ENCODE results near the gene COL27A1. TPM values are rescaled to one million over a fixed set of nuclear protein-coding genes. Genes with fewer than 3 reads are reported as not detected.

COL27A1 gene
- total RNA-seq, 1 donor from 2014 or later: 0.33 TPM

DNA sequence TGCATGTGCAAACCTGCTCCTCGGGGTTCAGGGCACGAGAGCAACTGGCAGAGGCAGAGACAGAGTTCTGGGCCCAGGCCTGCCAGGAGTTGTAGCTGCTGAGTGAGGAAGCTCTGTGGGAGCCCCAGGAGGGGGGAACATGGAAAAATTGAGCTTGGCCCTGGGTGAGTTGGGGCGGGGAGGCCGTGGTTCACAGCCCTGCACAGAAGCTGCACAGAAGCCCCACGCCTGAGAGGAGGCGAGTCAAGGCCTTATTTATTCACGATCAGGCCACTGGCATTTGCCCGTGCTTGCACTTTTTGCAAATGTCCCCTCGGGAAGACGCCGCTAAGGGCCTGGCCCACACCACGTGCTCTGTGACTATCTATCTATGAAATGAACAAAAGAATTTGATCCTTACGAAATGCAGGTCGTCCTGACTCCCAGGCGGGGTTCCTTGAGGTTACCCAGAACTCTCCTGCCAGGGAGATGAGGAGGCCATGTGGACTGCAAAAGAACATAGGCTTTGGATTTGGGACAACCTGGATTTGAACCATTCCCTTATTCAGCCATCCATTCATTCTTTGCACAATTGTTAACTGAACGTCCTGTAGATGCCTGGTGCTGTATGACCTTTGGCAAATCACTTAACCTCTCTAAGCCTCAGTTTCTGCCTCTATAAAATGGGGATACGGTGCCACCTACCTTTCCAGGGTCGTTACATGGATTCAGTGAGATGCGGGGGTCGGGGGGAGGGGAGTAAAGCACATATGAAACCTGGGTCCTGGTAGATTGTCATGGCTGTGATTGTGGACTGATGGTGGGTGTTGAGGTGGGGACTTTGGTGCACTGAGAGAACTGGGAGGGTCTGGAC is 17.9 kb downstream of the COL27A1 start:
- intact Hi-C loops (cut with micrococcal nuclease): no loop called here
- ATAC-seq (ENCODE audit: low read depth) (no peak), DNase-seq (no peak)
- H3K4me3 Mint-ChIP-seq: no peak overlapping the region
- H3K27me3 Mint-ChIP-seq: peaks cover 5% of the 10 kb centered on the region
- no peaks in the 10 kb centered on the region for H3K4me1 Mint-ChIP-seq
- CTCF ChIA-PET: no interaction called here
- TF ChIP-seq, protein P1, sequence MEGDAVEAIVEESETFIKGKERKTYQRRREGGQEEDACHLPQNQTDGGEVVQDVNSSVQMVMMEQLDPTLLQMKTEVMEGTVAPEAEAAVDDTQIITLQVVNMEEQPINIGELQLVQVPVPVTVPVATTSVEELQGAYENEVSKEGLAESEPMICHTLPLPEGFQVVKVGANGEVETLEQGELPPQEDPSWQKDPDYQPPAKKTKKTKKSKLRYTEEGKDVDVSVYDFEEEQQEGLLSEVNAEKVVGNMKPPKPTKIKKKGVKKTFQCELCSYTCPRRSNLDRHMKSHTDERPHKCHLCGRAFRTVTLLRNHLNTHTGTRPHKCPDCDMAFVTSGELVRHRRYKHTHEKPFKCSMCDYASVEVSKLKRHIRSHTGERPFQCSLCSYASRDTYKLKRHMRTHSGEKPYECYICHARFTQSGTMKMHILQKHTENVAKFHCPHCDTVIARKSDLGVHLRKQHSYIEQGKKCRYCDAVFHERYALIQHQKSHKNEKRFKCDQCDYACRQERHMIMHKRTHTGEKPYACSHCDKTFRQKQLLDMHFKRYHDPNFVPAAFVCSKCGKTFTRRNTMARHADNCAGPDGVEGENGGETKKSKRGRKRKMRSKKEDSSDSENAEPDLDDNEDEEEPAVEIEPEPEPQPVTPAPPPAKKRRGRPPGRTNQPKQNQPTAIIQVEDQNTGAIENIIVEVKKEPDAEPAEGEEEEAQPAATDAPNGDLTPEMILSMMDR (IDR thresholded peaks at IDR 0.05): no peak
- no peak overlapping the region for H3K27ac Mint-ChIP-seq
- H3K36me3 Mint-ChIP-seq (ENCODE audit: low read depth): no peaks in the 10 kb centered on the region
- no peaks in the 10 kb centered on the region for H3K9me3 Mint-ChIP-seq
- POLR2A ChIA-PET: no interaction called here

DNA sequence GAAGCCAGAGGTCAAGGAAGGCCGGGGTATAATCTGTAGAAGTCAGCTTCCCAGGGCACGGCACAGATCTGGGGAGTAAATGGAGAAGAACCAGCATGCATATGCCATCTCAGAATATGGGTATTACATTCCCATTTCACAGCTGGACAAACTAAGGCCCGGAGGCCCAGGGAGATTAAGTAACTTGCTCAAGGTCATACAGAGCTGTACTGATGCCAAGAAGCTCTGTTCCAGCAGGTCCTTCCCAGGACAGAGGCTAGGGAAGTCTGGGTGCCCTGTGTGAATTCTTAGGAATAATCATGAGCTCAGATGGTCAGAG is 19.2 kb downstream of the COL27A1 start:
- TF ChIP-seq, protein P1 (IDR thresholded peaks at IDR 0.05): no peak
- Mint-ChIP-seq H3K4me3 (no peak overlapping the region), H3K9me3 (no peaks in the 10 kb centered on the region), H3K4me1 (no peaks in the 10 kb centered on the region), H3K36me3 (ENCODE audit: low read depth) (no peaks in the 10 kb centered on the region), H3K27ac (no peak overlapping the region), H3K27me3 (peaks cover 5% of the 10 kb centered on the region)
- ChIA-PET CTCF (no interaction called here), POLR2A (no interaction called here)
- intact Hi-C loops (cut with micrococcal nuclease): no loop called here
- DNase-seq (no peak), ATAC-seq (ENCODE audit: low read depth) (no peak)

DNA sequence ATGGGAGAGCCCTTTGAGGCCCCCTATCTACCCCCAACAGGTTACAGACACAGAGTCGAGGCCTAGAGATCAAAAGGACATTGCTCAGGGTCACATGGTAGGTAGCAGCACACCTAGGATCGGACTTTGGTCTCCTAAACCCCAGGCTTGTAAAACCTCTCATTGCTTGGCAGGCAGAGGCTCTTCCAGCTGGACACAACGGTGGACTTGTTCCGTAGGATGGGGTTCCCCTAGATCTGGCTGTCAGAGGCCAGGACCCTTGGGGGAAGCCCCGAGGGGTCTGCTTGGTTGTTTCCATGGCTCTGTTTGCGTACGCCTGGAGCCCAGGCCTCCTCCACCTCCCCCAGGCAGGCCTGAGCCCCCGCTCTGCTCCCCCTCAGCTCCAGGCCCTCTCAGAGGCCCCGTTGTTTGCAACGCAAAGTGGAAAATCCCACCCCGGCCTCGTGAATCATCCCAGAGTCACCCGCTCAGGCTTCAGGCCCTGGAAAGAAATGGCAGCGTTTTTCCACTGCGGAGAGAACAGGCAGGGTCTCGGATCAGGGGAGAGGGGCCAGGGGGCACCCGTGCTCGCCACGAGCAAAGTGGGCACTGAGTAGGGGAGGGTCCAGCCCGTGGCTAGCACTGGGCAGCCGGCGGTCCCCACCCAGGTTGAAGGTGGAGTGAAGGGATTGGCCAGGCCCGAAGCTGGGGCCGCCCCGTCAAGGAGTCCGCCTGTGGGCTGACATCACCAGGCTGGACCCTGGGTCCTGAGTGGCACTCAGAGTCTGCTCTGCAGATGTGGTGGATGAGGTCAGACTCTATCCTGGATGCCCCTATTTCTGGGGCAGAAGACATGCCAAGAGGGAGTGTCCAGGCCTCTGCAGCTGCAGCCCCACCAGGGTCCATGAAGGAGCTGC is 19.8 kb downstream of the COL27A1 start:
- Mint-ChIP-seq H3K4me1 (no peaks in the 10 kb centered on the region), H3K4me3 (no peak overlapping the region), H3K9me3 (no peaks in the 10 kb centered on the region), H3K27me3 (peaks cover 5% of the 10 kb centered on the region), H3K36me3 (ENCODE audit: low read depth) (no peaks in the 10 kb centered on the region), H3K27ac (no peak overlapping the region)
- ChIA-PET CTCF (no interaction called here), POLR2A (no interaction called here)
- TF ChIP-seq, protein P1 (IDR thresholded peaks at IDR 0.05): no peak
- intact Hi-C loops (cut with micrococcal nuclease): no loop called here
- ATAC-seq (ENCODE audit: low read depth) (no peak), DNase-seq (no peak)

DNA sequence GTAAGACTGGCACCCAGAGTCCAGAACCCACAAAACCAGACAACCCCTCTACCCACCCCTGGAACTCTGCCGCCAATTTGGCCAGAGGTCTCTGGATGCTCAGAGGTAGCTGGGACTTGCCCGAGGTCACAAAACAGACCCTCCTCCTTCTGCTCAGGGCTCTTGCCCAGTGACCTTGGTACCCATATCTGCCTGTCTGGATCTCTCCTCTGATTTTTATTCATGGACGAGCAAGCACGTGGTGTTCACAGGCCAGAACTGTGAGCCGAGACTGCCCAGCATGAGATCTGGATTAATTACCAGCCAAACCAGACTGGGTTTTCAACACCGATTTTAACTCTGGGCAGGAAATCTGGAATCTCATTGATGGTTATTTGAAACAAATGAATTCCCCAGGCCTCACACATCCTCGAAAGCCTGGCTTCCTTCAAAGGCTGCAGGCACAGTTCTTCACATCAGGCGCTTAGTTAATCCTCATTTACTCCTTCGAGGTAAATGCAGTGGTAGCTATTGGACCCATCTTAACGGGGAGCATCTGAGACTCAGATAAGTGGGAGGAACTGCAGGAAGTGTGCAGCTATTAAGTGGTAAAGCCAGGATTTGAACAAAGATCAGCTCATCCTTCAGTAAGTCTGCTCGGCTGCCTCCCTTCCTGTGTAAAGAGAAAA is 21.4 kb downstream of the COL27A1 start:
- POLR2A ChIA-PET: no interaction called here
- Mint-ChIP-seq H3K36me3 (ENCODE audit: low read depth) (no peaks in the 10 kb centered on the region), H3K27ac (no peak overlapping the region), H3K4me3 (no peak overlapping the region), H3K4me1 (no peaks in the 10 kb centered on the region), H3K9me3 (no peaks in the 10 kb centered on the region), H3K27me3 (peaks cover 5% of the 10 kb centered on the region)
- ATAC-seq (ENCODE audit: low read depth) (no peak), DNase-seq (no peak)
- TF ChIP-seq, protein P1 (IDR thresholded peaks at IDR 0.05): no peak
- CTCF ChIA-PET: no interaction called here
- intact Hi-C loops (cut with micrococcal nuclease): no loop called here

Data from activated B cell treated with CpG ODN at 0.5 μM for 24 hours (primary cell).